Aorta (tissue), 5 donors: ENCODE measurements around the gene RAB38. TPM values are rescaled to one million over a fixed set of nuclear protein-coding genes. Genes with fewer than 3 reads are reported as not detected.

Source experiments
- ATAC-seq: fragments of 200-7000 bp; cut with Tn5 transposase; one replicate; pipeline ENCODE4 v1.9.1; 2022; ENCODE audit warnings: moderate library complexity; ENCODE audit not compliant: low FRiP score
- DNase-seq, 2 donors: peaks; one replicate each; pipeline ENCODE4 v3.0.0-alpha.2; 2020
- H3K27ac ChIP-seq, 2 donors: one replicate each; pipeline ENCODE4 v1.5.1; 2013; ENCODE audit warnings: low read length in 2 of 2, mild to moderate bottlenecking in 2 of 2, moderate library complexity in 2 of 2, control low read depth in 1 of 2, inconsistent platforms in 1 of 2, low read depth in 1 of 2
- H3K27me3 ChIP-seq, 2 donors: one replicate each; pipeline ENCODE4 v1.6.1; 2013; ENCODE audit warnings: control low read depth in 1 of 2, low read length in 1 of 2, mild to moderate bottlenecking in 1 of 2, moderate library complexity in 1 of 2; ENCODE audit not compliant: insufficient read depth in 2 of 2, control insufficient read depth in 1 of 2
- H3K36me3 ChIP-seq, 2 donors: one replicate each; pipeline ENCODE4 v1.6.1; 2013; ENCODE audit warnings: control low read depth in 1 of 2, low read length in 1 of 2, mild to moderate bottlenecking in 1 of 2; ENCODE audit not compliant: insufficient read depth in 2 of 2, control insufficient read depth in 1 of 2
- H3K4me1 ChIP-seq, 2 donors: one replicate each; pipeline ENCODE4 v1.6.1; 2013; ENCODE audit warnings: low read length in 2 of 2, control low read depth in 1 of 2, mild to moderate bottlenecking in 1 of 2, moderate library complexity in 1 of 2; ENCODE audit not compliant: insufficient read depth in 2 of 2, control insufficient read depth in 1 of 2
- H3K4me3 ChIP-seq, 2 donors: one replicate each; pipeline ENCODE4 v1.5.1; 2013; ENCODE audit warnings: low read length in 2 of 2, control low read depth in 1 of 2, mild to moderate bottlenecking in 1 of 2
- H3K9me3 ChIP-seq: one replicate; pipeline ENCODE4 v1.6.1; 2013; ENCODE audit warnings: mild to moderate bottlenecking, low read length; ENCODE audit not compliant: control insufficient read depth
- WGBS, 2 donors: extraction: QIAGEN DNeasy Blood & Tissue Kit; methylation state at CpG; one replicate each; pipeline ENCODE4 v1.1.7; 2013; 5-methylcytosine and 5-hydroxymethylcytosine counted together
- intact Hi-C, 2 donors: fragments of 100-400 bp; cut with DNase I; formaldehyde crosslinking; loops; one replicate each; pipeline versions ENCODE4 v1.14.2 to v1.15.0; 2022
- polyA plus RNA-seq, 2 donors: library from polyadenylated mRNA; stranded (reverse); fragments of 200-250 nt; gene quantifications; one replicate each; pipeline ENCODE4 v1.2.3, GENCODE V29; 2013
- total RNA-seq, 2 donors: library from RNA; stranded (reverse); fragmentation: NEBNext Ultra II Directional; extraction: Animal tissue kit (Norgen Biotek cat#: 25700); gene quantifications; one replicate each; pipeline ENCODE4 v1.2.1, GENCODE V29; 2021
- donor health status: healthy with polysubstance abuse.
- donor health status: Bipolar disorder and iron deficiency.
- donor health status: DM: no; HTN: no; CAD: no.
- donor health status: DM: no; HTN: no; CAD: no.
- donor health status: DM: yes; HTN: yes; CAD: no.

Gene RAB38
- total and polyA plus RNA-seq, 4 donors, result 2.0 to 5.1 (median 3.0) TPM

DNA sequence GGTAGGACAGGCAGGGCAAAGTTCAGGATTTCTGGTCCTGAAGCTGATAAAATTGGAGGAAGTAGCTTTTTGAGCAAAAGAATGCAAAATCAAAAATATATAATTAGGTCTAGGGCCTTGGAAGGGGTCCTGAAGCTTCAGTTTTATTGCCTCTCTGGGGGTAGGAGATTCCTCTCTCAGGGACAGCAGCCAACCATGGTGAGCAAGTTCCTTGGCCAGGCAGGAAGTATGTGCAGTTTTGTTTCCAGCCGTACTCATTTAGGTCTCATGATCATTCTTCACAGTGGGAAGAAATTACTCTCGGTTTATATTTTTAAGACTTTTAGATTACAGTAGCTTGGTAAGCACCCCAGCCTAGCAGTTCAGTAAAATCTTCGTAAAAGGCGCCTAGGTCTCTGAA lies 2.9 kb upstream of the RAB38 start:
- Histone ChIP-seq H3K27me3 (no peaks in the 10 kb centered on the region), H3K4me1 (no peaks in the 10 kb centered on the region), H3K9me3 (no peaks in the 10 kb centered on the region), H3K27ac (no peak overlapping the region), H3K36me3 (no peaks in the 10 kb centered on the region), H3K4me3 (no peak overlapping the region)
- intact Hi-C loops, result no loop called here
- DNase-seq, result no peak
- ATAC-seq, result no peak
- WGBS, 2 donors, result 75 to 79% methylated on average over 4 of the region's 4 CpGs

DNA sequence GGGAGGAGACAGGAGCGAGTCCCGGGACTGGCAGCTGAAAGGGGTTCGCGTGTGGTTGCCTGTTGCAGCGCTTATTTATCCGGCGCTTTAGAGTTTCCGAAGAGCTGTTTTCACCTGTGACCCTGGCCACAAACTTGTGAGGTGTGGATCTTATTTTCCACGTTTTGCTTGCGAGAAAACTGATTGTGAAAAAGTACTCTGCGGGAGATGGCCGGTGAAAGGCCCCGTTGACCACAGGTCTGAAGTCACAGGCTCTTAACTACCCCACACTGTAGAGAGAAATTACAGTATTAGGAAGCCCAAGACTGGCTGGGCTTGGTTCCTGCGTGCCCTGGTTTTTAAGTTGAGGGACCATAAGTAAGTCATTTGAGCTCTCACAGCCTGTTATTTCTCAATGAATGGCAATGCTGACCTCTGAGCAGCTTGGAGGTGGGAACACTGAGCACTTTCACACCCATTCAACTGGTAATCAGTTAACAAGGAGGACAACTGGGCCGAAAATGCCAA lies 379 bp upstream of the RAB38 start:
- Histone ChIP-seq H3K27me3 (no peaks in the 10 kb centered on the region), H3K4me3 (peak overlapping the region in 1 of 2 donors; percentile 56), H3K36me3 (no peaks in the 10 kb centered on the region), H3K27ac (no peak overlapping the region), H3K9me3 (no peaks in the 10 kb centered on the region), H3K4me1 (no peaks in the 10 kb centered on the region)
- peak in 1 of 2 donors; percentile 35 for DNase-seq
- intact Hi-C loops, result no loop called here
- ATAC-seq, result no peak
- 17 to 21% methylated on average over 15 of the region's 15 CpGs for WGBS, 2 donors

DNA sequence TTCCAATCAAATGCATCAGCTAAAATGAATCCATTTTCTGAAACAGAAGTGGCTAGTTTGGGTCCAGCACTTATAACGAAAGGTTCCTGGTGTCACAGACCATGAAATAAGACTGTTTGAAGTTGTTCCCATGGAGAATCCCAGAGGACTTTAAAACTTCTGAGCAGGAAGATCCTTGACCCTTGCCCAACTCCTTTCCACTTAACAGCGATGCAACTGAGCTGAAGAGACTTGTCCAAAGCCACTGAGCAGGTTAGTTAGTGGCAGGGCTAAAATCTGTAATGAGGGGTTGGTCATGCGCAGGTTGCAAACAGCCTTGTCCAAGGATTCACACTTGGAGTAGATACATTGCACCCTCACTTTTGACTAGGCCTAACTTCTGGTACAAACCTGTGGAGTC lies 1.3 kb downstream of the RAB38 start:
- Histone ChIP-seq H3K4me1 (no peaks in the 10 kb centered on the region), H3K27me3 (no peaks in the 10 kb centered on the region), H3K9me3 (no peaks in the 10 kb centered on the region), H3K4me3 (no peak overlapping the region), H3K27ac (no peak overlapping the region), H3K36me3 (no peaks in the 10 kb centered on the region)
- no peak for ATAC-seq
- DNase-seq, result no peak
- WGBS, 2 donors, result 82 to 97% methylated on average over 3 of the region's 3 CpGs
- intact Hi-C loops, result loop anchor here in 1 of 2 donors (5.0 kb wide), 1 partner anchor 368 kb away; no protein-coding TSS in a partner anchor

DNA sequence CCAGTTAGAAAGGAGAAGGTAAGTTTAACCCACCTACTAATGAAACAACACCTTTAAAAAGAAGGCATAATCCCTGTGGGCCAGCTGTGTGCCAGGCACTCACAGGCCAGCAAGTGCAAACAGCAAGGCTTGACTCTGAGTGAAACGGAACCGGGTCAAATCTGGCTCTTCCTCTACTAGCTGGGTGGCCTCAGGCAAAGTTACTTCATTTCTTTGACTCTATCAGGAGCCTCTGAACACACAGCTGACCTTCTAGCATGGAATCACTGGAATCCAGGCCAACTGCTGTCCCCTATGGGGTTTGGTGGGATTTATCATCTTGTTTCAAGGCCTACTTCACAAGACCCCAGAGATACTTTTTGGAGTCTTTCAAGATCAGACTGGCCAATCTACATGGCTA lies 3.3 kb downstream of the RAB38 start:
- Histone ChIP-seq H3K36me3 (no peaks in the 10 kb centered on the region), H3K27ac (no peak overlapping the region), H3K27me3 (no peaks in the 10 kb centered on the region), H3K9me3 (no peaks in the 10 kb centered on the region), H3K4me1 (no peaks in the 10 kb centered on the region), H3K4me3 (no peak overlapping the region)
- ATAC-seq (no peak), DNase-seq (no peak)
- intact Hi-C loops, result loop anchor here in 1 of 2 donors (5.0 kb wide), 1 partner anchor 370 kb away; no protein-coding TSS in a partner anchor
- WGBS, 2 donors, result 73 to 98% methylated on average over 2 of the region's 2 CpGs

DNA sequence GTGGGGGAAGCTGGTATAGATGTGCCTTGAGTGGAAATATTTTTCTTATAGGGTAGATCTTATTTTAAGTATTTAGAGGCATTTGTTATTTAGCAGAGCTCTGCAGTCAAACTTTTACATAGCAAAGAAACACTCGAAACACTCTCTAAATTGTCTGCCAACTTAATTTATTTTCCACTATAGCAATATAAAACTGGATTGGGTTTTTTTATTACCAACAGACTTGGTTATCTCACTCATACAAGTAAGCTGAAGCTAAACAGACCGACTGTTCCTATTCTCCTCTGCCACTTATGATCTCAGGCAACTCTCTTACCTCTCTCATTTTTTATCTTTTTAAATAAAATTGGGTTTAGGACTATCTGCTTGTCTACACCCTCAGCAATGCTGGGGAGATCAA lies 4.6 kb downstream of the RAB38 start:
- Histone ChIP-seq H3K9me3 (no peaks in the 10 kb centered on the region), H3K27me3 (no peaks in the 10 kb centered on the region), H3K4me3 (no peak overlapping the region), H3K36me3 (no peaks in the 10 kb centered on the region), H3K27ac (no peak overlapping the region), H3K4me1 (no peaks in the 10 kb centered on the region)
- ATAC-seq, result no peak
- 81 to 85% methylated on average over 2 of the region's 2 CpGs for WGBS, 2 donors
- intact Hi-C loops, result loop anchor here in 1 of 2 donors (5.0 kb wide), 1 partner anchor 372 kb away; no protein-coding TSS in a partner anchor
- DNase-seq, result no peak

DNA sequence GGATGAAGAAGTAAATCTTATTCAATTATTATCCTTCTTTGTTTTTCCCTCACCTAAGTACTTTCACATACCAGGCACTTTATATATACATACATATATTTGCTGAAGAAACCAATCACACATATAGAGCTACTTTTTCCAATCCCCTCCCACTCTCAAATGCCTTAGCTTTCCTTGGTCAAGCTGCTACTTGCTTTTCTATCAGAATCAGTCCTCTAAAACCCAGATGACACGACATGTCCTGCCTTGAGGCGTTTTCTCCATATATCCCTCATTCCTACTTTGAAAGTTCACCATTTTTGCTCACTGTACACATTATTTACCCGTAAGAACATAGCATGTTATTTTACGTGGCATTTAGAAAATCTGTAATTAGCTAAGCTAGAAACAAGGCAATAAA lies 5.4 kb downstream of the RAB38 start:
- intact Hi-C loops, result loop anchor here in 1 of 2 donors (5.0 kb wide), 1 partner anchor 372 kb away; no protein-coding TSS in a partner anchor
- Histone ChIP-seq H3K27me3 (no peaks in the 10 kb centered on the region), H3K9me3 (no peaks in the 10 kb centered on the region), H3K27ac (no peak overlapping the region), H3K4me3 (no peak overlapping the region), H3K36me3 (no peaks in the 10 kb centered on the region), H3K4me1 (no peaks in the 10 kb centered on the region)
- WGBS, 2 donors, result 96 to 97% methylated on average over 4 of the region's 4 CpGs
- ATAC-seq (no peak), DNase-seq (no peak)

DNA sequence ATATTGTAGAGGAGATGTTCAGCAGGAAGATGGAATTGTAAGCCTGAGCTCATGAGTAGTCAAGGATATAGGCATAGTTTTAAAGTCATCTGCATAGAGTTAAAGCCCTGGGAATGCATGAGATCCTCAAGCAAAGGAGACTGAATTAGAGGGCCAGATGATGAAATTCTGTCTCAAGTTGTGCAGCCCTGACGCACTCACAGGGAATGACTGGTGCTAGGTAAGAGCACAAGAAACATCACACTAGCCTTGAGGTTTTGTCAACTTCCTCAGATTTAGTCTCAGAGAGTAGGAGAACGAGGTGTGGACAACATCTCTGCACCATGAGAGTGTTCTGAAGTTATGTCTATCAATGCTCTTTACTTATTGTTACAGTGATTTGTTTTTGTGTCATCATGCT lies 5.8 kb downstream of the RAB38 start:
- Histone ChIP-seq H3K27ac (no peak overlapping the region), H3K36me3 (no peaks in the 10 kb centered on the region), H3K4me1 (no peaks in the 10 kb centered on the region), H3K27me3 (no peaks in the 10 kb centered on the region), H3K9me3 (no peaks in the 10 kb centered on the region), H3K4me3 (no peak overlapping the region)
- WGBS, 2 donors, result 92 to 94% methylated on average over 2 of the region's 2 CpGs
- DNase-seq, result no peak
- intact Hi-C loops, result no loop called here
- no peak for ATAC-seq

DNA sequence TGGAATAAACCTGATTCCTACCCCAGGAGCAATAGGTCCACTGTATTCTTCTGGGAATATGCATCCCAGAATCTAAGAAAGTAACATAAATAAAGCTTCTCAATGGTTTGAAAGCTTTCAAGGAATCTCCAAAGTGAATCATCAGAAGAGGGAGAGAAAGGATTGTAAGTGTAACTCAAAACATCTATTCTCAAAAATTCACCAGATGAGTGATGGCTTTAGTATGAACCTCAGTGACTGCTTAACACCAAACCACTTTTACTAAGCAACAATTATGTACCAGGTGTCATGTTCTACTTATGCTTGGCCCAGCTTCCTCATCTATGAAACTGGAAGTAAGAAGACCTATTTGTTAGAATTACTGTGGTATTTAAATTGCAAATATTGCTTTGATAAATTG lies 7.4 kb downstream of the RAB38 start:
- no peak overlapping the region for H3K27ac ChIP-seq
- H3K27me3 ChIP-seq, result no peaks in the 10 kb centered on the region
- DNase-seq (no peak), ATAC-seq (no peak)
- no peaks in the 10 kb centered on the region for H3K9me3 ChIP-seq
- no peaks in the 10 kb centered on the region for H3K4me1 ChIP-seq
- no peak overlapping the region for H3K4me3 ChIP-seq
- intact Hi-C loops, result no loop called here
- H3K36me3 ChIP-seq, result no peaks in the 10 kb centered on the region

DNA sequence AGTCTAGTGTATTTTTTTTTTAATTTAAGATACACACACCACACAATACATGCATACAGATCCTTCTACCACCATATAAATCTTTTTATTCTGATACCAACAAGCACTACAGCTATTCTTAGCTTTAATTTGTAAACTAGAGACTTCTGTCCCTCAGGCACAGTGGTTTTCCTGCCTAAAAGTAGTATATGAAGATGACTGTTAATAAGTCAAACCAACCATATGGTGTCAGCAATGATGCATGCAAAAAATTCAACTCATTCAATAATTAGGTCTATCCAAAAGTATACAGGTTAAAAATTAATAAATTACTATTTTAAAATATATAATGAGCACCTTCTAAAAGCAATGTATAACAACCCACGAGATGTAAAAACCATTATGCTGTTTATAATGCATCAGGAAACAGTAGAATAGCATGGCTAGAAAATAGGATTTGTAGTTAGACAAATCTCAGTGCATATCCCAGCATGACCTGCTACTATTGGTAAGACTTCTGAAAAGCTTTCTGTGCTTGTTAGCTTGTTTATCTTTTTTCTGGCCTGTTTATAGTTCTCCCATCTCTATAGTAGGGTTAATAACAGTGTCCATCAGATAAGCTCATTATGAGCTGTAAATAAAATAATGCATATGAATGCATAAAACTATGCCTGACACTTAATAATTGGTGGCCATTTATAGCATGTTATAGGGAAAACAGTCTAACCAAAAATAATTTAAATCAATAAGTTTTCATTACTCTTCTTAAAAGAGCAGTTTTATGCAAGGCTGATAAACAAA lies 10.2 kb downstream of the RAB38 start:
- Histone ChIP-seq H3K27me3 (no peaks in the 10 kb centered on the region), H3K4me1 (no peaks in the 10 kb centered on the region), H3K9me3 (peaks cover 2% of the 10 kb centered on the region), H3K4me3 (no peak overlapping the region), H3K36me3 (no peaks in the 10 kb centered on the region), H3K27ac (no peak overlapping the region)
- intact Hi-C loops, result no loop called here
- 76 to 90% methylated on average over 1 of the region's 1 CpG for WGBS, 2 donors
- ATAC-seq, result no peak
- DNase-seq, result no peak
